GM12878 (cell line): ENCODE data around the gene BUB3. TPM values are rescaled to one million over a fixed set of nuclear protein-coding genes. Genes with fewer than 3 reads are reported as not detected.

Experiments used
- ATAC-seq: fragments of 200-7000 bp; cut with Tn5 transposase; 3 replicates; pipeline ENCODE4 v1.9.1; 2020; ENCODE audit warnings: mild to moderate bottlenecking, moderate library complexity
- BruUV-seq: library from RNA; stranded (reverse); fragments of 400-500 nt; replicated peaks from 2 replicates; lab custom pipeline; 2021; lab: Mats Ljungman, UMichigan
- CTCF ChIA-PET: fragments of 300-600 bp; sonication (Branson Sonifier 250); formaldehyde crosslinking; extraction: SDS; loops from one replicate; lab custom pipeline; 2021; ENCODE audit warnings: inconsistent platforms; lab: Yijun Ruan, JAX
- POLR2A ChIA-PET: fragments of 350-600 bp; formaldehyde crosslinking; extraction: SDS; loops from one replicate; lab custom pipeline; 2021; ENCODE audit warnings: inconsistent platforms; lab: Charles Lee
- RAD21 ChIA-PET: fragments of 300-600 bp; sonication (Branson Sonifier 250); formaldehyde crosslinking; loops from one replicate; lab custom pipeline; 2023; ENCODE audit warnings: antibody characterized with exemption; ENCODE audit not compliant: unreplicated experiment; lab: Charles Lee
- SMC1A ChIA-PET: fragments of 300-600 bp; sonication (Branson Sonifier 250); formaldehyde crosslinking; loops from one replicate; lab custom pipeline; 2023; ENCODE audit not compliant: unreplicated experiment, uncharacterized antibody; lab: Charles Lee
- DNase-seq: peaks from one replicate; pipeline ENCODE4 v3.0.0-alpha.2; 2011; ENCODE audit warnings: low read depth, low spot score
- FAIRE-seq: peaks from 3 replicates; lab custom pipeline; 2011; peaks lifted over from hg19 to GRCh38; lab: Jason Lieb, UNC
- H2AFZ ChIP-seq: 2 replicates; pipeline ENCODE4 v1.6.0; 2011; ENCODE audit warnings: low read depth, low read length, control low read depth; ENCODE audit not compliant: control insufficient read depth
- H3K27ac ChIP-seq: 2 replicates; pipeline ENCODE4 v1.5.1; 2011; ENCODE audit warnings: control low read depth; ENCODE audit not compliant: control insufficient read depth, insufficient read depth
- H3K27me3 ChIP-seq, 2 experiments: replicated peaks in 1 of 2; 2 replicates each; pipeline versions ENCODE4 v1.6.0 to v1.6.1; 2011; ENCODE audit warnings: low read length in 1 of 2; ENCODE audit not compliant: control insufficient read depth in 2 of 2, insufficient read depth in 2 of 2
- H3K36me3 ChIP-seq, 2 experiments: 2 replicates each; pipeline ENCODE4 v1.5.1; 2011; ENCODE audit warnings: low read length in 1 of 2; ENCODE audit not compliant: control insufficient read depth in 2 of 2, insufficient read depth in 2 of 2
- H3K4me1 ChIP-seq: 2 replicates; pipeline ENCODE4 v1.6.1; 2011; ENCODE audit warnings: mild to moderate bottlenecking, low read length, moderate library complexity, mixed read lengths; ENCODE audit not compliant: control insufficient read depth, insufficient read depth
- H3K4me2 ChIP-seq: 2 replicates; pipeline ENCODE4 v1.6.0; 2011; ENCODE audit warnings: control low read depth; ENCODE audit not compliant: control insufficient read depth, insufficient read depth
- H3K4me3 ChIP-seq: fragments of 200-600 bp; sonication (generic); 2 replicates; pipeline ENCODE4 v1.5.1; 2016
- H3K79me2 ChIP-seq: 2 replicates; pipeline ENCODE4 v1.6.0; 2011; ENCODE audit warnings: low read length; ENCODE audit not compliant: control insufficient read depth, insufficient read depth
- H3K9ac ChIP-seq: 2 replicates; pipeline ENCODE4 v1.8.0; 2011; ENCODE audit warnings: low read length, control low read depth, mixed read lengths; ENCODE audit not compliant: control insufficient read depth, insufficient read depth
- H3K9me3 ChIP-seq: replicated peaks from 3 replicates; pipeline ENCODE4 v1.5.1; 2011; ENCODE audit warnings: mild to moderate bottlenecking, low read length; ENCODE audit not compliant: control insufficient read depth, insufficient read depth
- H4K20me1 ChIP-seq: 2 replicates; pipeline ENCODE4 v1.6.0; 2011; ENCODE audit not compliant: control insufficient read depth, insufficient read depth
- BMI1 ChIP-seq: fragments of 450-650 bp; IDR thresholded peaks from 2 replicates; pipeline ENCODE4 v1.6.1; 2016; ENCODE audit warnings: mild to moderate bottlenecking, moderate library complexity, borderline replicate concordance
- FOS ChIP-seq: IDR thresholded peaks from 3 replicates; pipeline ENCODE4 v1.6.1; 2011; ENCODE audit warnings: borderline replicate concordance; ENCODE audit not compliant: insufficient read length; ENCODE audit errors: extremely low read depth
- JUNB ChIP-seq: IDR thresholded peaks from 2 replicates; pipeline ENCODE4 v1.6.1; 2016; ENCODE audit warnings: antibody characterized with exemption, mild to moderate bottlenecking
- MEF2A ChIP-seq: IDR thresholded peaks from 2 replicates; pipeline ENCODE4 v1.6.1; 2011; ENCODE audit warnings: low read depth, mild to moderate bottlenecking, low read length, moderate library complexity; ENCODE audit not compliant: insufficient read depth
- SKIL ChIP-seq: fragments of 450-650 bp; IDR thresholded peaks from 2 replicates; pipeline ENCODE4 v1.6.1; 2017; ENCODE audit warnings: mild to moderate bottlenecking, low read depth, inconsistent platforms; ENCODE audit not compliant: poor library complexity, severe bottlenecking
- SP1 ChIP-seq: IDR thresholded peaks from one replicate; pipeline ENCODE4 v1.6.1; 2011; ENCODE audit warnings: low read depth, low read length
- SPI1 ChIP-seq: IDR thresholded peaks from 2 replicates; pipeline ENCODE4 v1.6.1; 2011; ENCODE audit warnings: low read depth, mild to moderate bottlenecking, low read length, moderate library complexity, borderline replicate concordance; ENCODE audit not compliant: insufficient read depth
- TBL1XR1 ChIP-seq: IDR thresholded peaks from 2 replicates; pipeline ENCODE4 v1.6.1; 2012; ENCODE audit warnings: low read depth, low read length, improper control_type of control experiment
- TCF12 ChIP-seq: IDR thresholded peaks from 2 replicates; pipeline ENCODE4 v1.6.1; 2011; ENCODE audit warnings: low read depth, mild to moderate bottlenecking, low read length
- TCF7 ChIP-seq: IDR thresholded peaks from 2 replicates; pipeline ENCODE4 v1.6.1; 2014; ENCODE audit warnings: antibody characterized with exemption, borderline replicate concordance
- YBX1 ChIP-seq: fragments of 450-650 bp; IDR thresholded peaks from 2 replicates; pipeline ENCODE4 v1.6.1; 2016; ENCODE audit warnings: antibody characterized with exemption
- ZBTB40 ChIP-seq: fragments of 450-650 bp; IDR thresholded peaks from 2 replicates; pipeline ENCODE4 v1.6.1; 2016; ENCODE audit warnings: mild to moderate bottlenecking, moderate library complexity, borderline replicate concordance
- ZNF622 ChIP-seq: fragments of 450-650 bp; IDR thresholded peaks from 2 replicates; pipeline ENCODE4 v1.6.1; 2017; ENCODE audit warnings: mild to moderate bottlenecking, inconsistent platforms
- WGBS: methylation state at CpG from one replicate; pipeline ENCODE4 v1.1.6; 2016; ENCODE audit warnings: low lambda C conversion rate; ENCODE audit not compliant: insufficient replicate concordance, insufficient coverage; ENCODE audit errors: missing lambda C conversion rate; 5-methylcytosine and 5-hydroxymethylcytosine counted together
- in situ Hi-C: fragments of 300-500 bp; cut with MboI; formaldehyde crosslinking; loops from 9 replicates; pipeline ENCODE4 v1.14.3; 2018; ENCODE audit warnings: mixed read lengths
- intact Hi-C: fragments of 100-400 bp; cut with micrococcal nuclease; formaldehyde crosslinking; loops from one replicate; pipeline ENCODE4 v1.14.2; 2022; ENCODE audit not compliant: unreplicated experiment
- polyA plus RNA-seq, 11 experiments: library from polyadenylated mRNA; depleted of rRNA in 4 of 11; unstranded in 6 of 11; stranded (reverse) in 5 of 11; fragments of >200 nt; fragmentation: Nextera tagmentation in 4 of 11; fragmentation: Illumina TruSeq in 1 of 11; extraction: Ambion mirVana in 4 of 11; extraction: Trizol in 1 of 11; gene quantifications; 1 replicate in 1 of 11; 2 replicates in 10 of 11; pipeline versions ENCODE4 v1.2.1 to v1.2.3, GENCODE V29; 2011 to 2016; ENCODE audit warnings: inconsistent platforms in 2 of 11, missing spikeins in 2 of 11, low read depth in 1 of 11
- total RNA-seq, 4 experiments: library from RNA; depleted of rRNA in 3 of 4; stranded (reverse); fragments of >200 nt in 3 of 4; fragmentation: Illumina TruSeq in 1 of 4; extraction: Trizol in 1 of 4; gene quantifications; 2 replicates each; pipeline versions ENCODE4 v1.2.1 to v1.2.3, GENCODE V29; 2013 to 2021
- TF ChIP-seq, protein P1 (sequence below): IDR thresholded peaks from 2 replicates; pipeline ENCODE4 v1.6.1; 2012; ENCODE audit warnings: low read depth, low read length, improper control_type of control experiment

The BUB3 gene
- total and polyA plus RNA-seq, 10 of the 15 experiments (the other 5 are each of a cell fraction or from before 2014, with no cell fraction given): 260 to 1,126 (median 441) TPM

GRCh38 chr10:123119081-123119480, 35.1 kb upstream of the BUB3 start:
- TF ChIP-seq JUNB (no peak), TCF12 (no peak), SP1 (no peak), MEF2A (no peak), FOS (no peak), SKIL (no peak), TCF7 (no peak), ZNF622 (no peak), BMI1 (no peak), ZBTB40 (no peak), TBL1XR1 (no peak), YBX1 (no peak), SPI1 (no peak)
- TF ChIP-seq, protein P1, sequence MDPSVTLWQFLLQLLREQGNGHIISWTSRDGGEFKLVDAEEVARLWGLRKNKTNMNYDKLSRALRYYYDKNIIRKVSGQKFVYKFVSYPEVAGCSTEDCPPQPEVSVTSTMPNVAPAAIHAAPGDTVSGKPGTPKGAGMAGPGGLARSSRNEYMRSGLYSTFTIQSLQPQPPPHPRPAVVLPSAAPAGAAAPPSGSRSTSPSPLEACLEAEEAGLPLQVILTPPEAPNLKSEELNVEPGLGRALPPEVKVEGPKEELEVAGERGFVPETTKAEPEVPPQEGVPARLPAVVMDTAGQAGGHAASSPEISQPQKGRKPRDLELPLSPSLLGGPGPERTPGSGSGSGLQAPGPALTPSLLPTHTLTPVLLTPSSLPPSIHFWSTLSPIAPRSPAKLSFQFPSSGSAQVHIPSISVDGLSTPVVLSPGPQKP: no peak
- Histone ChIP-seq H2AFZ (no peak overlapping the region), H3K9ac (no peak overlapping the region), H4K20me1 (no peaks in the 10 kb centered on the region), H3K79me2 (no peaks in the 10 kb centered on the region), H3K4me1 (no peaks in the 10 kb centered on the region), H3K9me3 (no peaks in the 10 kb centered on the region), H3K36me3 (no peaks in the 10 kb centered on the region), H3K4me3 (no peak overlapping the region), H3K27ac (no peak overlapping the region), H3K4me2 (no peak overlapping the region), H3K27me3 (peaks cover 9 to 10% of the 10 kb centered on the region in 2 experiments; a peak in 3 of 4 replicates)
- FAIRE-seq: no peak
- ChIA-PET RAD21 (no interaction called here), CTCF (no interaction called here), POLR2A (no interaction called here), SMC1A (no interaction called here)
- in situ Hi-C loops (no loop called here), intact Hi-C loops (no loop called here)
- no peak for ATAC-seq
- BruUV-seq: no TSS peak
- no peak for DNase-seq
- 48% methylated on average over 7 of the region's 8 CpGs for WGBS
